Stimulated activated CD4-positive, alpha-beta T cell treated with anti-CD3 and anti-CD28 coated beads, Interleukin-4, amount 100 ng/mL, for 4 hours (primary cell): Measurements from ENCODE around the gene SMAP2.
"Not testable (repeated sequence)": the region's sequence is repeated elsewhere in the genome, so short reads cannot be mapped to it uniquely, and the experiment has no call there.

Source experiments
- DNase-seq, 2 experiments: peaks; one replicate each; pipeline ENCODE4 v3.0.0-alpha.2; 2020

The SMAP2 gene

DNA sequence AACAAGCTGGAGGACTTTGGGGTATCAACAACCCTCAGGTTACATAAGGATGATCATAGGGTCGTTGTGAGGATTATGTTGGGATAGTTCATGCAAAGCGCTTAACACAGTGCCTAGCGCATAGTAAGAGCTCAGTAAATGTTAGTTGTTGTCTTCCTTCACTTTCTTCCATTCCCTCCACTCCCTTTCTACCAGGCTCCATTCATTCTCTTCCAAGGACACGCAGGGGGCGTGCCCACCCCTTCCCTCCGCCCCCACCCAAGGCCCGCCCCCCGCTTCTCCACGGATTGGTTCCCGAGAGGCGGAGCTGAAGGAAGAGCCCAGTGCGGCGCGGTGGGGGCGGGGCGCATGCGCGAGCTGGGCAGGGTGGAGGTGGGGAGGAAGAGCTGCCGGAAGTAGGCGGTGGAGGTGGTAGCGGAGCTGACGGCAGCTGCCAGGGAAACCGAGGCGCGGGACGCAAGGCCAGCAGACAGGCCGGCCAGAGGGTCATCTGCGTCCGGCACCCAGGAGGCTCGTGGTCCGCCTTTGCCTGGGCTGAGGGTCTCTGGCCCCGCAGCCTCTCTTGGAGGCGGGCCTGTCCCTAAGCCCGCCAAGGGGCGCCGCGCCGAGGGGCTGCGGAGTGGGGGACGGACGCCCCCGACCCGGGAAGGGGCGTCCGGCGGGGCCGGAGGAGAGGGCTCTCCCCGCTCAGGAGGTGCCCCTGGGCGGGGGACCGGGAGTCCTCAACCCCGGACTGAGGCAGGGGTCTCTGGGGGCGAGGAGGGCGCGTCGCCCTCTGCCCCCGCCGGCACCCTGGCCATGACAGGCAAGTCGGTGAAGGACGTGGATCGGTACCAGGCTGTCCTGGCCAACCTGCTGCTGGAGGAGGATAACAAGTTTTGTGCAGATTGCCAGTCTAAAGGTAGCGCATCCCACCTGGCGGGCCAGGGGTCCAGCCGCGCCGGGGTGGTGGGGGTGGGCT lies at the start of gene SMAP2:
Gene SMAP2, plus strand, starts transcription at position 405 of the 961 bp plus-strand sequence. Its CDS starts 394 bp downstream, at position 799.
- DNase-seq: peak; percentile 95 to 98

DNA sequence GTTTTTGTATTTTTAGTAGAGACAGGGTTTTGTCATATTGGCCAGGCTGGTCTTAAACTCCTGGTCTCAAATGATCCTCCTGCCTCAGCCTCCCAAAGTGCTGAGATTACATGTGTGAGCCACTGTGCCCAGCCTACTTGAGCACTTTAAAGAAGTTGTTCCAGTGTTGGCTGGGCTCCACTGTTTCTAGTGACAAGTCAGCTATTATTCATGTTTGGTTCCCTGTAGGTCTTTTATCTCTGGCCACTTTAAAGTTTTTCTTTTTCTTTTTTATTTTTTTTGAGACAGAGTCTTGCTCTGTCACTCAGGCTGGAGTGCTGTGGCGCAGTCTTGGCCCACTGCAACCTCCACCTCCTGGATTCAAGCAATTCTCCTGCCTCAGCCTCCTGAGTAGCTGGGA lies 42.1 kb upstream of the SMAP2 start:
- not testable (repeated sequence) for DNase-seq

DNA sequence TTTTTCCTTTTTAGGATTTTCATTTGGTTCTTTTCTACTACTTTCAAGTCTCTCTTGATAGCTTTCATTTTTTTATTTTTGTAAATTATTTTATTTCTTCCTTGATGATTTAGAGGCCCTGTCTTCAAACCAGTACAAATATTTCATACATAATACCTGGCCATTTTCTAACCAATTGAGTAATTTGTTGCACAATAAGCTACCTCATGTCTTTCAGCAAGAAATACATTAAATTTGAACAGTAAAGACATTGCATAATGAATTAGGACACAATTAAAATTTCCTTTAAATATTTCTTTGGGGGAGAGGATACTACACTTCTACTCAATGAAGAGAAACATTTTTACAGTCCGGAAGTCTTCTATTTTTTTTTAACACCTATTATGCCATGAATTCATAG lies 40.8 kb upstream of the SMAP2 start:
- DNase-seq: no peak

DNA sequence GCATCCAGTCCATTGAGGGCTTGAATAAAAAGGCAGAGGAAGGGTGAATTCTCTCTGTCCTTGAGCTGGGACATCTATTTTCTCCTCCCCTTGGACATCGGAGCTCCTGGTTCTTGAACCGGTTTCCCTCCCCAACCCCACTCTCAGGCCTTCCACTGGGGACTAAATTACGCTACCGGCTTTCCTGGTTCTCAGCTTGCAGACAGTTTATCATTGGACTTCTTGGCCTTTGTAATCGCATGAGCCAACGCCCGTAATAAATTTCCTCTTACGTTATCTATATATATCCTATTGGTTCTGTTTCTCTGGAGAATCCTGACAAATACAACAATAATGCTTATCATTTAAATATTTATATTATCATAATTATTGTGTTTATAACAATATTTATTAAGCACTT lies 36.1 kb upstream of the SMAP2 start:
- no peak for DNase-seq

DNA sequence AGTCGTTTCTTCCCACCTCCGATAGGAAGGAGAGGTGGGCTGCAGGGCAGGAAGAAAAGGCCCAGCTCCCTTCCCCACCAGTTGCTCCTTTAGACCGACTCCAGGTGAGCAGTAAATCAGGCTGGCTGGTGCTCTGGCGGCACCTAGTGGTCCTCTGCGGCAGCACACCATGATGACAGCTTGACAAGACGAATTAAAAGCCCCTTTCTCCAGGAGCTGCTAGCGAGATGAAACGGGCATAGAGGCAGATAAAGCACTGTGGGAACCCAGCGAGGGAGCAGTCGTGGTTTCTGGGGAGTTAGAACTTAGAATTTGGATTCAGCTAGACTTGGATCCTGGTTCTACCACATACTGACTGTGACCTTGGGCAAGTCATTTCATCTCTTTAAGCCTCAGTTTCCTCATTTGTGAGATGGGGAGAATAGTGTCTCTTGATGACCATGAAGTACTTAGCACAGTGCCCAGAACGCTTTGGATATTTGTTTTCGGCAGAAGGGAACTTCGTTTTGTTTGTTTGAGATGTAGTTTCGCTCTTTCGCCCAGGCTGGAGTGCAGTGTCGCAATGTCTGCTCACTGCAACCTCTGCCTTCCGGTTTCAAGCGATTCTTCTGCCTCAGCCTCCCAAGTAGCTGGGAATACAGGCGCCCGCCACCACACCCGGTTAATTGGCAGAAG lies 34.6 kb upstream of the SMAP2 start:
- DNase-seq: peak; percentile 84 to 86

DNA sequence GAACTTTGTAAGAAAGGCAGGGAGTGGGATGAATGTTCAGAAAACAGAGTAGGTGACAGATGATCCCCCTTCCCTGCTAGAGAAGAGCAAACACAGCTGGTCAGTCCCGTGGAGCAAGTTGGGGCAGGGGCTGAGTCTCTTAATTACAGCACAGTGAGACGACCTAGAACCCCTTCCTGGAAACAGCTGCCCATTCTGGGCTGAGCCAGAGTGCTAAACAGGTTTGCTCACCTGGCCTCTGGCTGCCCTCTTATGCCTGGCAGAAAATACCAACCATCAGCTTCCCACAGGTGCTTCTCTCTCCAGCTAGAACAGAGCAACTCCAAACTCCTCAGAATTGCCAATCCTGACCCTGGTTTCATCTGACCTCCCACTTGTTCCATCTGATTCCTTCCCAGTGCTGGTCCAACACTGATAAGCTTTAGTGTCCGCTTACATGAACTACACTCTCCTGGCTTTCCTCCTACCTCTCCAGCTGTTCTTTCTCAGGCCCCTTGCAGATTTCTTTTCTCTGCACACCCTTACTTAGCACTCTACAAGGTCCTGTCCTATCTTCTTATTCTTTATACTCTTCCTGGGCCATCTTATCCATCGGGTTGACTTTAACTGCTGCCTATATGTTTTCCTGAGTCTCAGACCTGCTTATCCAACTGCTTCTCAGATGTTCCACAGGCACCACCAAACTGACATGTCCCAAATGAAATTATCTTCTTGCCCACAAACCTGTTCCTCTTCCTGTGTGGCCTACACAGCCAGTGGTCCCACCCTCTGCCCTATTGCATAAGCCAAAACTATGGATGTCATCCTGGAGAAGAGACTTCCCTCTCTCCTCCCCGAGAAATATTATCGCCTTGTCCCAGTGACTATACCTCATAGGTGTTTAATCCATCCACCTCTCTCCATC lies 33.9 kb upstream of the SMAP2 start:
- DNase-seq: no peak

DNA sequence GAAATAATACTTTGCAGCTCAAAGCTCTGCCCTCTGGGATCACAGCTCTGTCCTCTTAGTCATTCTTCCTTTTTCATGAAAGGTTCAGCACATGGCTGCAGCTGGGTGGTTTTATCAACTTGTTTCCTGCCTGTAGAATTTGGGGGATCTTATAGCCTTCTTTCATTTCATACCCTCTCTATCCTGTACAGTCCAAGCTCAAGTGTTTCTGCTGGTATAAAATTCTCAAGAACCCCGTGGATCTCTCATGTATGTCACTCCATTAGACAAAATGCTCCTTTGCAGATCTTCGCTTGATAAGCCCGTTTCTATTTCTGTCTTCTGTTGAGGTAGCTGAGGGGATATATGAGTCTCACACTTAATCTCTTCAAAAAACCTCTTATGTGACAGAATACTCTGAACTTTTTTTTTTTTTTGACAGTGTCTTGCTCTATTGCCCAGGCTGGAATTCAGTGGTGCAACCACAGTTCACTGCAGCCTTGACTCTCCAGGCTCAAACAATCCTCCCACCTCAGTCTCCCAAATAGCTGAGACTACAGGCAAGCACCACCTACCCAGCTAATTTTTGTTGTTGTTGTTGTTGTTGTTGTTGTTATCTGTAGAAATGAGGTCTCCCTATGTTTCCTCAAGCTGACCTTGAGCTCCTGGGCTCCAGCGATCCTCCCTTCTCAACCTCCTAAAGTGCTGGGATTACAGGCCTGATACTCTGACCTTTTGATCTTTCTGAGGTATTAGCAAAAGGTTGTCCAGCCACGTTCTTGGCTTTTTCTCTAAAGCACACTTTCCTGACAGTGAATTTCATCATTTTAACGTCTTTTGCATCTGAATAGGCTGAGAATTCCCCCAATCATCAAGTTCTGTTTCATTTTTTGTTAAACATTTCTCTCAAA lies 31.8 kb upstream of the SMAP2 start:
- DNase-seq: peak in 1 of 2 experiments; percentile 6

DNA sequence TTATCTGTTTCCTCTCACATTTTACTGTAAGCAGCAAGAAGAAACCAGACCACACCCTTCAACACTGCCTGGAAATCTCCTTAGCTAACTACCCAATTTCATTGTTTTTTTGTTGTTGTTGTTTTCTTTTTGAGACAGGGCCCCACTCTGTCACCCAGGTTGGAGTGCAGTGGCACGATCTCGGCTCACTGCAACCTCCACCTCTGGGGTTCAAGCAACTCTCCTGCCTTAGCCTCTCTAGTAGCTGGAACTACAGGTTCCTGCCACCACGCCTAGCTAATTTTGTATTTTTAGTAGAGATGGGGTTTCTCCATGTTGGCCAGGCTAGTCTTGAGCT lies 31.2 kb upstream of the SMAP2 start:
- DNase-seq: not testable (repeated sequence)

DNA sequence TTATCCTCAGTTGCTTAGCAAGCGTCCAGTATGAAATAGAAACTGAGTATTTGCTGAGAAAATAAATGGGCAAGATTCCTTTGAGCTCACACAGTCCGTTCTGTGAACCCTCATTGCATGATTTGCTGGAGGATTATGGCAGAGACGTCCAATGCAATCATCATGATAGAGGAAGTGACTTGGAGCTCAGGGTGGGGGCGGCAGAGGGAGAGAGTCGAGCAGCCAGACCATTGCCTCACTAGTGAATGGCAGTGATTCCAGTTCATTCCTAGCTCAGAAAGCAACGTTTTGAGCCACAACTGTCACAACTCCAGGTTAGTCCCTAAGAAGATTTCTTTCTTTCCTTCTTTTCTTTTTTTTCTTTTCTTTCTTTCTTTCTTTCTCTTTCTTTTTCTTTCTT lies 28.9 kb upstream of the SMAP2 start:
- DNase-seq: peak; percentile 10 to 24

DNA sequence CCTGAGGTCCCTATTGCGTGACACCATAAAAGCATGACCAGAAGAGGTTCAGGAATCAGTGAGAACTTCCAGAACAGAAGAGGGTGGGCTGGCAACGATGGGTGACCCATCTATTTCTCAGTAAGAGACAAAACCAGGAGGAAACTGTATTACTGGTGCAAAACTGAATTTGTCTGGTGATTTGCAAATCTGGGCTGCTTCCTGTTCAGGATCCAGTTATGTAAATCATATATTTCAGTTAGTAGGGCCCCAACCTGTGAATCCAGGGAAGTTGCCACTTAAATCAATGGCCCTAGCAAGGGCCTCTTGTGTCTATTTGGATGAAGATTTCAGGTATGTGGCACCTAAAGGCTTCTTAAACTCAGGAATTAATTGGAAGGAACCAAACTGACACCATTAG lies 23.1 kb upstream of the SMAP2 start:
- DNase-seq: no peak

DNA sequence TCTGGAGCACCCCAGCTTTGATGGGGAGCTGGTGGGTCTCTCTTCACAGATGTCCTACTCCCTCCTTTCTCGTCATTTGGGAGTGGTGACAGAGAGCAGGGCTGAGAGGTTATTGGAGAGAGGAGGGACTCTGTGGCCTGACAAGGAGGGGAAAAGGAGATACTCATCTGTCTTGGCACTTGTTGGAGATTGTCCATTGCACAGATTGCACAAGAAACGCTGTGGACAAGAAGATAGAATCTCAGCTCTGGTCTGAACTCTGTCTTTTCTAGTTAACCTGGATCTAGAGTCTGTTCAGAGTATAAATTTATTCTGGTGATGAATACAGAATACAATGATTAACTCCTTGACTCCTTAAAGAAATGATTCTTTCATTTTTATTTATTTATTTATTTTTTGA lies 22.4 kb upstream of the SMAP2 start:
- DNase-seq: no peak

DNA sequence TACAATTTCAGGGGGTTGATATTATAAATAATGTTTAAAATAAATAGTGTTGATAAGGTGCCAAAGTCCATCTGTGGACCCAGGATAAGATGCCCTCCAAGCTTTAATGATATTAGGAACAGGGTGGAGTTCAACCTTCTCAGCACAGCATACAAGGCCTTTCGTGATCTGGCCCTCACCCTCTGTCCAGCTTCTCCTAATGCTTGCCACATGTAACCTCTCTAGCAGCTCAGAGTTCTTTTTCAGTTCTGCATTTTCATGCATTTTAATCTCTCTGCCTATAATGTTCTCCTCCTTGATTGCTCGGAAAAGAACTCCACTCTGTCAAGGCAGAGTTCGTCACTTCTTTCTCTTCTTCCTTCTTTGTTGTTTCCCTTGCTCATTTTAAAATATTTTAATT lies 21.4 kb upstream of the SMAP2 start:
- no peak for DNase-seq

DNA sequence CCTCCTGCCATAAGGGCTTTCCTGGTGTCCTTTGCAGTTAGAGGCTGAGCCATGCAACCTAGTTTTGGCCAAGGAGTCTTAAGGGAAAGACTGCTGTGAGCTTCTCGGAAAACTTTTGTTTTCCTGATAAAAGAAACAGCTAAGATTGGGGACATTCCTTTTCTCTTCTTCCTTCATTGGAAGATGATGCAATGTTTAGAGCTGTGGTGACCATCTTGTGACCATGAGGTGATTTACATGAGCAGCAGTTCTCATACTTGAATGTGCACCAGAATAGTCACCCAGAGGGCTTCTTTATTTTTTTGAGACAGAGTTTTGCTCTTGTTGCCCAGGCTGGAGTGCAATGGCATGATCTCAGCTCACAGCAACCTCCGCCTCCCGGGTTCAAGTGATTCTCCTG lies 20.4 kb upstream of the SMAP2 start:
- DNase-seq: no peak

DNA sequence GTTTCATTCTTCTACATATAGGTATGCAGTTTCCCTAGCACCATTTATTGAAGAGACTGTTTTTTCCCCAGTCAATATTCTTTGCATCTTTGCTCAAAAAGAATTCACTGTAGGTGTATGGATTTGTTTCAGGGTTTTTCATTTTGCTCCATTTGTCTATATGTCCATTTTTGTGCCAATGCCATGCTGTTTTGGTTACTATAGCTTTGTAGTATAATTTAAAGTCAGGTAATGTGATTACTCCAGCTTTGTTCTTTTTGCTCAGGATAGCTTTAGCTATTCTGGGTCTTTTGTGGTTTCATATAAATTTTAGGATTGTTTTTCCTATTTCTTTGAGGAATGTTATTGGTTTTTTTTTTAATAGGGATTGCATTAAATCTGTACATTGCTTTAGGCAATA lies 15.9 kb upstream of the SMAP2 start:
- no peak for DNase-seq

DNA sequence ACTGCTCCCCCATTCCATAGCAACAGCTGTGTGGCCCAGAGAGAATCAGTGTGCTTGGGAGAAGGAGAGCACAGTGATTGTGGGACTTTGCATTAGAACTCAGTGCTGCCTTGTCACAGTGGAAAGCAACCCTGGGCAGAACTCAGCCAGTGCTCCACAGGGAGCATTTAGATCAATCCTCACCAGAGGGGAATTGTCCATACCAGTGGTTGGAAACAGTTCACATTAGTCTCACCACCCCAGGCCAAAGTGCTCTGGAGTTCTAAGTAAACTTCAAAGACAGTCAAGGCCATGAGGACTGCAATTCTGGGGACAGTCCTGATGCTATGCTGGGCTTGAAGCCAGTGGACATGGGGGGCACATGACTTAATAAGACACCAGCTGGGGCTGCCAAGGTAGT lies 12.9 kb upstream of the SMAP2 start:
- no peak for DNase-seq

DNA sequence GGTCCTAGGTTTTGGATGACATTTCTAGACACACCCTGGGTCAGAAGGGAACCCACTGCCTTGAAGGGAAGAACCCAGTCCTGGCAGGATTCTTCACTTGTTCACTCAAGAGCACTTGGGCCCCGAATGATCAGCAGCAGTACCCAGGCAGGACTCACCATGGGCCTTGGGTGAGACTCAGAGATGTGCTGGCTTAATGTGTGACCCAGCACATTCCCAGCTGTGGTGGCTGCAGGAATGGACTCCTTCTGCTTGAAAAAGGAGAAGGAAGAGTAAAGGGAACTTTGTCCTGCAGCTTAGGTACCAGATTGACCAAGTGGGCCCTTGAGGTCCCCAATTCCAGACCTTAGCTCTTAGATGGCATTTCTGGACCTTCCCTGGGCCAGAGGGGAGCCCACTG lies 12.3 kb upstream of the SMAP2 start:
- no peak for DNase-seq

DNA sequence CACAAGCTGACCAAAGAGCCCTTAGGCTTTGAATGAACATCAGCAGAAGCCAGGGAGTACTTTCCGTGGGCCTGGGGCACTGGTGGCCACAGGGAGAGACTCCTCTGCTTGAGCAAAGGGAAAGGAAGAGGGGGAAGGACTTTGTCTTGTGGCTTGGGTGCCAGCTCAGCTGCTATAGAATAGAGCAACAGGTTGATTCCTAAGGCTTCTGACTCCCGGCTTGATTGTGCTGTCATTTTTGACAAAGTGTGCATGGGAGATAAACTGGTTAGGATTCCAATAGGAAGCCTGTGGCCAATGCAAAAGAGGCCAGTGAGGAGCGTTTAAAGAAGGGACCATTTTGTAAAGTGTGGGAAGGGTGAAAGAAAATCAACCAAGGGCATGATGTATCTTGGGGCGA lies 11.9 kb upstream of the SMAP2 start:
- DNase-seq: no peak

DNA sequence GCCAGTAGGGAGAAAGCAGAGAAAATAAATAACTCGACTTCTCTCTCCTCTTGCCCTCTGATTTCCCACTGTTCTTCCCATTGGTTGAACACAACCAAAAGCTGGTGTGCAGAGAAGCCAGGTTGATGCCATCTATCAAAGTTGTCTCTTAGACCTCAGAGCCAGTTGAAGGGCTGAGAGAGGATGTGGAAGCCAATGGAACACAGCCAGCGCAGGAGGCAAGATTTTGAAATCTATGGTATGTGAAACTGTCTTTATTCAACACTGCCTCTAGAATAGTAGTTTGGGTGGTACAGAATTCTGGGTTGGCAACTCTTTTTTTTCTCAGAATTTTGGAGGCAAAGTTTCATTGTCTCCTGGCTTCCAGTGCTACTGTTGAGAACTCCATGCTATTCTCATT lies 11.3 kb upstream of the SMAP2 start:
- DNase-seq: no peak

DNA sequence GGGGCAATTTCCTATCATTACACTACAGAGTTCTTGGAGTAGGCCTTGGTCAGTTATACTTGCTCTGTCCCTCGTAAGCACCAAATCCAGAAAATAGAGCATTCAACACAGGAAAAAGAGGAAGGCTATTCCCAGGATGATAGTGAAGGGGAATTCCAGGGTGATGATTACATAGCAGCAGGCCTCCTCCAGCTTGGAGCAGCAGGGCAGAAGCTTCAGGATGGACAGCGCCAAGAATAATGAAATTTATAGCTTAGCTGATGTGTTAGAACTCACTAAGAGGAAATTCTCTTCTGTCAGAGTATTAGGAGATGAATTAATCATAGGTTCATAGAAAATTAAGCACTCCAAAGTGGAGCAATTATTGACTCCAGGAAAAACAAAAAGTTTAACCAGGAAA lies 10.8 kb upstream of the SMAP2 start:
- DNase-seq: no peak

DNA sequence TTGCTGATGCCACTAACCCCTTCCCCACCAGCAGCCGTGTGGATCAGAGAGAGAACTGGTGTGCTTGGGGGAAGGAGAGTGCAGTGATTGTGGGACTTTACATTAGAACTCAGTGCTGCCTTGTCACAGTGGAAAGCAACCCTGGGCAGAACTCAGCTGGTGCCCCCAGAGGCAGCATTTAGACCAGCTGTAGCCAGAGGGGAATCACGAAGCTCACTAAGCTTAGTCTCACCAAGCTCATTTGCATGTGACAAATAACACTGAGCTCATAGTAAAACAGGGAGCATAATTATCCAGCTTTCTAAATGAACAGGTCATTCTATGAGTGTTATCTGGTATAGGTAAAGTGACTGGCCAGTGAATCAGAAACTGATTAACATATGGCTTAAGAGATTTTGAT lies 9.8 kb upstream of the SMAP2 start:
- no peak for DNase-seq

DNA sequence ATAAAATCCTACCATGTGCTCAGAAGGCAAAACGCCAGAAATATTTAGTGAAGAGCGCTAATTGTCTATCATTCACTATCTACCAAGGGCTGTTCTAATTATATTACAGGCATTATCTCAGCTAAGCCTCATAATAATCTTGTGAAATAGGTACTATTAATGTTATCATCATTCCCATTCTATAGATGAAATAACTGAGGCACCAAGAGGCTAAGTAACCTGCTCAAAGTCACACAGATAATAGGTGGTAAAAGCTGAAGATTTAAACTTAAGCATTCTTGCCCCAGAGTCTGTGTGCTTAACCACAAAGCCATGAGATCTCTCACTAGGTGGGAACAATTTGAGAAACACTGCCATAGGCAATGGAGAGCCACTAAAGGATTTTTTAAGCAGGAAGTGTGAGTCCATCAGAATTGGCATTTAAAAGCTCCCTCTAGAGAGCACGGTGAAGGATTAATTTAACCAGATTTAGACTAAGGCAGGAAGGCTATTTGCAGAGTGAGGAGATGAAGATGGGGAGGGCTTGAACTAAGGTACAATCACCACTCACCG lies 1.7 kb upstream of the SMAP2 start:
- DNase-seq: no peak
